HepG2 (cell line): ENCODE measurements around the gene GTPBP6. TPM values are rescaled to one million over a fixed set of nuclear protein-coding genes. Genes with fewer than 3 reads are reported as not detected.

Source experiments
- ARHGAP35 ChIP-seq: sonication (generic); formaldehyde crosslinking; IDR thresholded peaks from 2 replicates; pipeline ENCODE4 v1.9.0; 2022; ENCODE audit warnings: mild to moderate bottlenecking, inconsistent platforms, moderate library complexity, missing genetic modification reagents, borderline replicate concordance
- EED ChIP-seq: sonication (generic); formaldehyde crosslinking; IDR thresholded peaks from 2 replicates; pipeline ENCODE4 v1.5.0; 2020; ENCODE audit warnings: mild to moderate bottlenecking, missing genetic modification reagents
- KAT2B ChIP-seq: fragments of 150-350 bp; IDR thresholded peaks from 2 replicates; pipeline ENCODE4 v1.6.1; 2014; ENCODE audit warnings: low read depth, low read length, borderline replicate concordance
- MAFF ChIP-seq: IDR thresholded peaks from 2 replicates; pipeline ENCODE4 v1.6.1; 2011; ENCODE audit warnings: low read depth, low read length, improper control_type of control experiment
- MAFK ChIP-seq, 2 experiments: IDR thresholded peaks in 1 of 2; conservative IDR thresholded peaks in 1 of 2; 2 replicates each; pipeline ENCODE4 v1.6.1; 2011; ENCODE audit warnings: improper control_type of control experiment in 2 of 2, low read length in 2 of 2
- NR2F6 ChIP-seq, 2 experiments: IDR thresholded peaks; 2 replicates each; pipeline ENCODE4 v1.6.1; 2016; ENCODE audit warnings: antibody characterized with exemption in 1 of 2, mild to moderate bottlenecking in 1 of 2
- POLR2A ChIP-seq, 2 experiments: IDR thresholded peaks; 2 replicates each; pipeline ENCODE4 v1.6.1; 2011; ENCODE audit warnings: low read depth in 2 of 2, low read length in 2 of 2, mild to moderate bottlenecking in 1 of 2, moderate library complexity in 1 of 2; ENCODE audit not compliant: insufficient read depth in 1 of 2
- POLR2AphosphoS2 ChIP-seq: IDR thresholded peaks from 2 replicates; pipeline ENCODE4 v1.6.1; 2011; ENCODE audit warnings: low read depth, low read length, improper control_type of control experiment
- REST ChIP-seq, 2 experiments: IDR thresholded peaks; 2 replicates each; pipeline ENCODE4 v1.6.1; 2011 to 2012; ENCODE audit warnings: low read length in 2 of 2, borderline replicate concordance in 1 of 2, low read depth in 1 of 2, mild to moderate bottlenecking in 1 of 2, moderate library complexity in 1 of 2
- RFXAP ChIP-seq: sonication (generic); formaldehyde crosslinking; IDR thresholded peaks from 2 replicates; pipeline ENCODE4 v1.4.0; 2020; ENCODE audit warnings: missing genetic modification reagents, borderline replicate concordance
- RNF2 ChIP-seq: fragments of 450-650 bp; conservative IDR thresholded peaks from 2 replicates; pipeline ENCODE4 v1.6.1; 2016; ENCODE audit warnings: low read depth
- SPEN ChIP-seq: sonication (generic); formaldehyde crosslinking; IDR thresholded peaks from 2 replicates; pipeline ENCODE4 v1.5.1; 2020; ENCODE audit warnings: low read depth, mild to moderate bottlenecking, missing genetic modification reagents
- TBX3 ChIP-seq: fragments of 450-650 bp; IDR thresholded peaks from 2 replicates; pipeline ENCODE4 v1.6.1; 2017; ENCODE audit warnings: antibody characterized with exemption, mild to moderate bottlenecking, inconsistent platforms, borderline replicate concordance
- ZBTB46 ChIP-seq: sonication (generic); formaldehyde crosslinking; IDR thresholded peaks from 2 replicates; pipeline ENCODE4 v1.4.0; 2020; ENCODE audit warnings: mild to moderate bottlenecking, missing genetic modification reagents, borderline replicate concordance
- ZFP36L2 ChIP-seq: sonication (generic); formaldehyde crosslinking; IDR thresholded peaks from 2 replicates; pipeline ENCODE4 v1.4.0; 2020; ENCODE audit warnings: missing genetic modification reagents
- ZNF275 ChIP-seq: sonication (generic); formaldehyde crosslinking; IDR thresholded peaks from 2 replicates; pipeline ENCODE4 v1.8.0; 2022; ENCODE audit warnings: missing genetic modification reagents, mild to moderate bottlenecking, inconsistent platforms, borderline replicate concordance
- ZNF296 ChIP-seq: sonication (generic); formaldehyde crosslinking; conservative IDR thresholded peaks from 2 replicates; pipeline ENCODE4 v1.5.0; 2020; ENCODE audit warnings: mild to moderate bottlenecking, missing genetic modification reagents
- ZNF569 ChIP-seq: sonication (generic); formaldehyde crosslinking; IDR thresholded peaks from 2 replicates; pipeline ENCODE4 v1.5.0; 2020; ENCODE audit warnings: mild to moderate bottlenecking, missing genetic modification reagents, moderate library complexity, borderline replicate concordance
- ZNF687 ChIP-seq: sonication (generic); formaldehyde crosslinking; IDR thresholded peaks from 2 replicates; pipeline ENCODE4 v1.5.1; 2020; ENCODE audit warnings: mild to moderate bottlenecking, missing genetic modification reagents, moderate library complexity
- ZSCAN25 ChIP-seq: sonication (generic); formaldehyde crosslinking; IDR thresholded peaks from 2 replicates; pipeline ENCODE4 v1.8.0; 2022; ENCODE audit warnings: mild to moderate bottlenecking, missing genetic modification reagents
- polyA plus RNA-seq, 8 experiments: library from polyadenylated mRNA; depleted of rRNA in 3 of 8; stranded (reverse) in 7 of 8; unstranded in 1 of 8; fragments of >200 nt; fragmentation: Illumina TruSeq in 4 of 8; extraction: Trizol in 4 of 8; gene quantifications; 2 replicates each; pipeline versions ENCODE4 v1.2.1 to v1.2.3, GENCODE V29; 2011 to 2016; ENCODE audit warnings: low read depth in 4 of 8, missing spikeins in 1 of 8, mixed read lengths in 1 of 8; ENCODE audit not compliant: insufficient read depth in 1 of 8
- total RNA-seq, 5 experiments: library from RNA; depleted of rRNA; stranded (reverse); fragments of >200 nt; fragmentation: Illumina TruSeq; extraction: Trizol; gene quantifications; 2 replicates each; pipeline ENCODE4 v1.2.3, GENCODE V29; 2016; ENCODE audit warnings: low read depth in 1 of 5

Gene GTPBP6
- total and polyA plus RNA-seq, 2 of the 13 experiments (the other 11 are each of a cell fraction or from before 2014, with no cell fraction given), result 20.2 to 39.6 TPM

- TF ChIP-seq TBX3 (no peak), MAFF (no peak), KAT2B (no peak), REST (IDR thresholded peaks at IDR 0.05; ENCODE audit: borderline replicate concordance in 1 of 2, low read depth in 1 of 2, low read length in 2 of 2) (no peak), ZNF296 (CRISPR knock-in tag) (no peak), RNF2 (no peak), ZFP36L2 (CRISPR knock-in tag) (no peak), ZSCAN25 (CRISPR knock-in tag) (peak; percentile 78; the same call in 1 of the 2 replicates), NR2F6 (IDR thresholded peaks at IDR 0.05) (peak; percentile 96), NR2F6 (CRISPR knock-in tag; IDR thresholded peaks at IDR 0.05) (peak; percentile 89), RFXAP (no peak), ZNF569 (CRISPR knock-in tag) (no peak), POLR2AphosphoS2 (no peak), ZNF687 (peak; percentile 56), EED (CRISPR knock-in tag) (no peak), MAFK (conservative IDR thresholded peaks at IDR 0.05 in 1 of 2, IDR thresholded peaks at IDR 0.05 in 1 of 2; ENCODE audit: low read length in 2 of 2) (no peak), ZBTB46 (no peak), SPEN (0 out of 2 replicates have a peak, but pooled peaks have one; percentile 16), ARHGAP35 (no peak), ZNF275 (CRISPR knock-in tag) (no peak), POLR2A (IDR thresholded peaks at IDR 0.05; ENCODE audit: insufficient read depth in 1 of 2, low read depth in 2 of 2, low read length in 2 of 2) (no peak)
Measured at GRCh38 chrX:262381-262909, 56.2 kb downstream of the GTPBP6 start (continued).
